Spinal cord (tissue), 10 donors: Measurements from ENCODE around the gene GABBR1. TPM values are rescaled to one million over a fixed set of nuclear protein-coding genes. Genes with fewer than 3 reads are reported as not detected.

Experiments used
- DNase-seq, 6 donors: peaks; one replicate each; pipeline versions ENCODE4 v3.0.0 to v3.0.0-alpha.2; 2013 to 2015; ENCODE audit warnings: low spot score in 6 of 6, low read depth in 4 of 6
- H3K27ac ChIP-seq: one replicate; pipeline ENCODE4 v1.5.1; 2013; ENCODE audit warnings: low read depth, low read length, control low read depth
- H3K27me3 ChIP-seq: one replicate; pipeline ENCODE4 v1.6.1; 2013; ENCODE audit warnings: low read length; ENCODE audit not compliant: control insufficient read depth, insufficient read depth
- H3K36me3 ChIP-seq: one replicate; pipeline ENCODE4 v1.6.1; 2013; ENCODE audit warnings: low read length; ENCODE audit not compliant: control insufficient read depth, insufficient read depth
- H3K4me1 ChIP-seq: one replicate; pipeline ENCODE4 v1.6.1; 2013; ENCODE audit warnings: low read length; ENCODE audit not compliant: control insufficient read depth, insufficient read depth
- H3K4me3 ChIP-seq: one replicate; pipeline ENCODE4 v1.5.1; 2013; ENCODE audit warnings: low read depth, low read length, control low read depth
- H3K9me3 ChIP-seq: one replicate; pipeline ENCODE4 v1.6.1; 2013; ENCODE audit warnings: low read length; ENCODE audit not compliant: control insufficient read depth, insufficient read depth
- WGBS: methylation state at CpG from one replicate; pipeline ENCODE4 v1.1.5; 2013; ENCODE audit warnings: missing lambda C conversion rate; ENCODE audit not compliant: insufficient coverage; 5-methylcytosine and 5-hydroxymethylcytosine counted together
- polyA plus RNA-seq, 2 donors: library from polyadenylated mRNA; unstranded; fragments of 120-200 nt; gene quantifications; one replicate each; pipeline ENCODE4 v1.2.1, GENCODE V29; 2013; ENCODE audit not compliant: insufficient read length in 2 of 2
- total RNA-seq, 2 donors: library from RNA; depleted of rRNA in 1 of 2; stranded (reverse); fragments of 120-200 nt in 1 of 2; fragments of >200 nt in 1 of 2; gene quantifications; one replicate each; pipeline versions ENCODE4 v1.2.3 to v1.2.4, GENCODE V29; 2013 to 2014
- donor health status: healthy.

The GABBR1 gene
- total and polyA plus RNA-seq, 4 donors: 97.9 to 438 (median 270) TPM

DNA sequence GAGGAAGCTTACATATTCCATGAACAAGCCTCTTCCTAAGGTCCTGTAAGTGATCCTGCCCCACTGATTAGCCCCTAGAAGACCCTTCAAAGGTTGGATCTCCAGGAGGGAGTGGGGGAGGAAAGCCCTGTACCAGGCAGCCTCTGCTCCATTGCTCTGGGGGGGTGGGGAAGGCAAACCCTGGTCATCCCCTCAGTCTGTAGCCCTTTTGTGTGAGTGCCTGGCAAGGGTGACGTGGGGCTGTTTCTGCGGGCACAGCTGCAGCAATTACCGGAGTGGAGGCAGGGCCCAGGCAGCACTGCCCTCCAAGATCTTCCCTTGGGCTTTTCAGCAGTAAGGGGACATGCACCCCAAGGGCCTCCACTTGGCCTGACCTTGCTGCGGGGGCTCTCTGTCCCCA lies 23.8 kb upstream of the GABBR1 start, which contains the start of gene MOG:
Gene MOG (plus strand): TSS at position 295 of the 400 bp plus-strand sequence. CDS start 118 bp downstream, outside the sequence.
- no peak within 1 kb of the TSS for H3K27ac ChIP-seq
- H3K9me3 ChIP-seq: no peaks in the 10 kb centered on the region
- H3K4me3 ChIP-seq: no peak within 1 kb of the TSS
- H3K36me3 ChIP-seq: no peaks in the 10 kb centered on the region
- 63% methylated on average over 4 of the region's 4 CpGs for WGBS
- H3K4me1 ChIP-seq: peaks cover 2% of the 10 kb centered on the region
- peak in 1 of 6 donors; percentile 53 for DNase-seq
- peaks cover 3% of the 10 kb centered on the region for H3K27me3 ChIP-seq

DNA sequence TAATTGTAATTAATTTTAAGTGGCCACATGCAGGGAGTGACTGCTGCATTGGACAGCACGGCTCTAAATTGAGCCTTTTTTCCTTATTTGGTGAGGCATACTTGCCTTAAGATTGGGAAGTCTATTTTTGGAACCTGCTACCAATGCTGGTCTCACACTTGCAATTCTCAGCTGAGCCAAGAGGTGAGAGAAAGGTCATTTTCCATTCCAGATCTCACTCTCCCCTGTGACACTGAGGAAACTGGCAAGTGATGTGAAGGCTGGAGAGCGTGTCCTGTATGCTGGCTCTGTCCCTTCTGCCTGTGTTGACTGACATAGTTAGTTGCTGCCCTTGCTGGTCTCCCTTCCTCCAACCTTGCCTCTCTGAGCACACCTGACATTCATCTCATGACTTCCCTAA lies 23.2 kb upstream of the GABBR1 start:
- whole genome bisulfite sequencing: no CpG with 5 or more reads among the region's 2 CpGs
- DNase-seq: no peak
- Histone ChIP-seq H3K9me3 (no peaks in the 10 kb centered on the region), H3K27me3 (peaks cover 3% of the 10 kb centered on the region), H3K36me3 (no peaks in the 10 kb centered on the region), H3K4me3 (no peak overlapping the region), H3K4me1 (peaks cover 2% of the 10 kb centered on the region), H3K27ac (no peak overlapping the region)

DNA sequence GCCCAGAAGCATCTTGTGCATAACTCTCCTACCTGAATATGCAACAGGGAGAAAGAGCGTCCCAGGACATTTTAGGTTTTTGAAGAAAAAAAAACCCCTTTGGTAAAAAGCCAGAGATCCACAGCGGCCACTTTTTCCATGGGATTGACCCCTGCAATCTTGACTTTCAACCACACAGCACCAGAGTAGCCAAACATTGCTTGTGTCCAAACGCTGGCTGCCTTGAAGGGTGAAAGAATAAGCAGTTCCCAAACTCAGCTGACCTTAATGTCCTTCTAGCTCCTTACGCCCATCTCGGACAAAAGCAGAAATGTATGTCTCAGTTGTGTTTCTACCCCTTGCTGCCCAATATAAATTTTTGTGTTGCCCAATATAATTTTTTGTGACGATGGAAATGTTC lies 22.7 kb upstream of the GABBR1 start:
- Histone ChIP-seq H3K4me3 (no peak overlapping the region), H3K9me3 (no peaks in the 10 kb centered on the region), H3K27ac (no peak overlapping the region), H3K27me3 (peaks cover 3% of the 10 kb centered on the region), H3K4me1 (peaks cover 2% of the 10 kb centered on the region), H3K36me3 (no peaks in the 10 kb centered on the region)
- WGBS: 80% methylated on average over 2 of the region's 6 CpGs
- DNase-seq: no peak

DNA sequence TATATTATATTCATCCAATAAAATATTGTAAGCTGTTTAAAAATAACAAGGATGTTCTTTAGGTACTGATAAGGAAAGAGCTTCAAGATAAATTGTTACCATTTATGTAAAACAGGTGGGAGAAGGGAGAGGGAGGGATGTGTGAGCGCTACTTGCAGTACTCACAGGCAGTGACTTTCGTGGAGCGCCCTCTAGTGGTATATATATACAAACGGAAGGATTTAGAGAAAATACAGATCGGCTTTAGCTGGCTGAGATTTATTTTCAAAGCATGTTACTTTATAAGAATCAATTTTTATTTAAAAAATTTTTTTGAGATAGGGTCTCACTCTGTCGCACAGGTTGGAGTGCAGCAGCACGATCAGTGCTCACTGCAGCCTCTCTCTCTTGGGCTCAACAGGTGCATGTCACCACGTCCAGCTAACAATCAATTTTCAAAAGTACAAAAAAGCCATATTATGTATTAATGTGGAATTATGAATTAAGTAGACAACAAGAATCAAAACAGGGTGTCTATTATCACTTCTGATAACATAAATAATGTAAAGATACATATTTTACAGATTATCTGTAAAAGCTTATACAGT lies 20.6 kb upstream of the GABBR1 start:
- WGBS: no CpG with 5 or more reads among the region's 8 CpGs
- no peaks in the 10 kb centered on the region for H3K36me3 ChIP-seq
- H3K27me3 ChIP-seq: peaks cover 3% of the 10 kb centered on the region
- peak in 4 of 6 donors; percentile 63 to 95 (median 80) for DNase-seq
- no peaks in the 10 kb centered on the region for H3K9me3 ChIP-seq
- no peak overlapping the region for H3K4me3 ChIP-seq
- no peak overlapping the region for H3K27ac ChIP-seq
- peaks cover 16% of the 10 kb centered on the region for H3K4me1 ChIP-seq

DNA sequence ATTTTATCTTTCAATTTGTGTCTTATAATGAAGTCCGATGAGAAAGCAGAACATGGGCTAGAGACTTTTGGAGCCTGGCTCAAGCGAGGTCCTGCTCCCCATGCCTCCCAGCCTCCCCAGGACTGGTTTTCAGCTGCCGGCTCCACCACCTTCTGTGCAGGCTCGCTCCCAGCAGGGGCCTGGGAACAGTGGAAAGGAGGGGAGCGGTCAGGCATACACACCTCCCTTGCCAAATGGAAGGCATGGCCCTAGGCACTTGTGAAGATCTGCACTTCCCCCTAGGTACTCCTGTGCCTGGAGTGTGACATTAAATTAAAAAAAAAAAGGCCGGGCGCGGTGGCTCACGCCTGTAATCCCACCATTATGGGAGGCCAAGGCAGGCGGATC lies 19.2 kb upstream of the GABBR1 start:
- H3K36me3 ChIP-seq: no peaks in the 10 kb centered on the region
- H3K27ac ChIP-seq: no peak overlapping the region
- WGBS: 90% methylated on average over 3 of the region's 10 CpGs

DNA sequence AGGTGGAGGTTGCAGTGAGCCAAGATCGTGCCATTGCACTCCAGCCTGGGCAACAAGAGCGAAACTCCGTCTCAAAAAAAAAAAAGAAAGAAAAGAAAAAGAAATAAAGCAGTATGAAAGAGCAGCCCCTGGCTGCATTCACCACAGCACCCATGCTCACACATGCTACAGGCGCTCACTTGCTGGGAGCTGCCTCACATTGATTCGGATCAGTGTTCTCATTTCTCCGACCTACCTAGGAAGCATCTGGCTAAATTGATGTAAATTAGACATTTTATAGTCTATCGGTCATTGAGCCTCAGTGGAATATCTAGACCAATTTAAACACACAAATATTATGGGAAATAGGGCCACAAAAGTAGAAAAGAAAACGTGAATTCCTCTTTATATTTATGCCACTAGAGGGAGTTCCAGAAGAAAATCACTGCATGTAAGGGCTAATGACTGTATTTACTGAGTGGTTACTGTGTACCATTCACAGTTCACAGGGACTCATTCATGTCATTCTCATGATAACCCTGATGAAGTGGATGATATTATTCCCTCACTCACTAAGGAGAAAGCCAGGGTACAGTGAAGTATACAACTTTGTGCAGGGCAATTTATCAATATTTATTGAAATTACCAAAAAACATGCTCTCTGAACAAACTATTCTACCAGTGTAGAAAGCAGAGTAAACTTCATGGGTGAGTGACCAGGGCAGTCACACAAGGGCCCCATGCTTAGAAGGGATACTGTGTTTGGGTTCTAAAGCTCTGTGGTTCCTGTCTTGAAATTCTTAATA lies 18.6 kb upstream of the GABBR1 start:
- 100% methylated on average over 2 of the region's 8 CpGs for WGBS
- peak in 2 of 6 donors; percentile 51 to 59 for DNase-seq
- Histone ChIP-seq H3K4me3 (no peak overlapping the region), H3K9me3 (no peaks in the 10 kb centered on the region), H3K27me3 (peaks cover 3% of the 10 kb centered on the region), H3K27ac (no peak overlapping the region), H3K36me3 (no peaks in the 10 kb centered on the region), H3K4me1 (peaks cover 14% of the 10 kb centered on the region)

More for the DNA sequence above, 19.2 kb upstream of the GABBR1 start:
- Histone ChIP-seq H3K4me3 (no peak overlapping the region), H3K9me3 (no peaks in the 10 kb centered on the region), H3K4me1 (peaks cover 16% of the 10 kb centered on the region), H3K27me3 (peaks cover 3% of the 10 kb centered on the region)
- DNase-seq: no peak

DNA sequence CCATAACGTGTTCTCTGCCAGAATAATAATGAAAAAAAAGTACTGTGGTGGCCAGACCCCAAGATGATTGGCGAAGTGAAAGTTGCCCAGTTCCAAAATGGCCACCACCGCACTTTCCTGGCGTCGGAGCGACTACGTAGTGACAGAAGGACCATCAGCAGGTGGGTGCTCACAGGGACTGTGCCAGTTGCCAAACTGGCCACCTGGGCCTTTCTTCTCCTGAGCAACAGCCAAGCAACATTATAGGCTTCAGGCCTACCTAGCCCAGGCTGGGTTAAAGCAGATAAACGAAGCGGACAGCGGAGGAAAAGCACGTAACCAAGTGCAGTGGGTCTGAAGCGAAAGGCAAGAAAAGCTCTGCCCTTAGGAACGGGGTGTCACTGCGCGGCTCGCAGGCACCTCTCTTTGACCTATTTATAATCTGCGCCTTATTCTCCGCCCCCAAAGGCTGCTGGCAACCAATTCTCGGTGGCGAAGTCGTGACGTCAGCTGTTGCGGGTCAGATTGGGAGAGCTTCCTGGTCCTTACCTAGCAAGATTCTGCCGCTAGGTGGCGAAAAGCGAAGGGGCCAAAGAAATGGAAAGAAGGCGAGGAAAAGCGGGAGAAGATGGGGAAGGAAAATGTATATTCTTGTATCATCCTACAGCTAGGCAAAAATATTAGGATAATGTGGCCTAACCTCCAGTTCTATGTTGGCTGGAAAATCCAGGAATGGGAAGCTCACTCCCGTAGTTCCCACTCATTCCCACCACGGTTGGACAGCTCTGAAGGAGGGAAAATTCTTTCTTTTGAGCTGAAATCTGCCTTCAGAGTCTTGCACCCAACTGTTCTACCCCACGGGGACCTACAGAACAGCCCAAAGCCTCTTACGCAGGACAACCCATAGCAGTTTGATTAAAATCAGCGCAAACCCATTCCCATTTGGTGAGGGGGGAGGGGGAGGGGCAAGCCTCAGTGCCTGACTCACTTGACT lies 17.0 kb upstream of the GABBR1 start:
- 5% methylated on average over 23 of the region's 33 CpGs for WGBS
- H3K4me3 ChIP-seq: peak overlapping the region; percentile 69
- H3K36me3 ChIP-seq: no peaks in the 10 kb centered on the region
- H3K27ac ChIP-seq: peak overlapping the region; percentile 88
- H3K9me3 ChIP-seq: no peaks in the 10 kb centered on the region
- peak; percentile 96 to 99 (median 98) for DNase-seq
- H3K4me1 ChIP-seq: peaks cover 14% of the 10 kb centered on the region
- H3K27me3 ChIP-seq: no peaks in the 10 kb centered on the region

DNA sequence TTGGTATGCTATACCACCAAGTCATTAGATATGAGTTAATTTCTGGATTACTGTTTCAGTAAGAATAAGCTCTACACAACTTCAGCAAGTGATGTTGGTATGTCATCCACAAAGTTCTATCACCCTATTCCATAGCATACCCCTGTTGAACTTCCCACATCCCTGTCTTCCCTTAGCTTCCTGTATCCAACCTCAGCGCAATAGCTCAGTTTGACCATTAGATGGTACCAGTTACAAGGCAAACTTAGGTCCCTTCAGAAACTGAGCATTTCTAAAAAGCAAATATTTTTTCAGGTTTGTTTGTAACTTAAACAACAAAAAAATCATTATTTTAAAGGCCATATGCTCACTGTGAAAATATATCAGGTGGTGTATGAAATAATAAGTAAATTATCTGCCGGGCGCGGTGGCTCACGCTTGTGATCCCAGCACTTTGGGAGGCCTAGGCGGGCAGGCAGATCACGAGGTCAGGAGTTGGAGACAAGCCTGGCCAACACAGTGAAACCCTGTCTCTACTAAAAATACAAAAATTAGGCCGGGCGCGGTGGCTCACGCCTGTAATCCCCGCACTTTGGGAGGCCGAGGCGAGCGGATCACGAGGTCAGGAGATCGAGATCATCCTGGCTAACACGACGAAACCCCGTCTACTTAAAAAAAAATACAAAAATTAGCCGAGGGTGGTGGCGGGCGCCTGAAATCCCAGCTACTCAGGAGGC lies 15.1 kb upstream of the GABBR1 start:
- no peaks in the 10 kb centered on the region for H3K9me3 ChIP-seq
- H3K27ac ChIP-seq: no peak overlapping the region
- no peaks in the 10 kb centered on the region for H3K36me3 ChIP-seq
- no peaks in the 10 kb centered on the region for H3K27me3 ChIP-seq
- no peak overlapping the region for H3K4me3 ChIP-seq
- 90% methylated on average over 16 of the region's 23 CpGs for WGBS
- DNase-seq: peak in 2 of 6 donors; percentile 56 to 75
- H3K4me1 ChIP-seq: peaks cover 14% of the 10 kb centered on the region
